ENCODE data around the gene NSUN6.
A peak's percentile ranks its signal among the peaks of the same experiment; 100 is the strongest.

NSUN6 gene

GRCh38 chr10:18665815-18666558 lies 14.6 kb upstream of the NSUN6 start:
- peaks cover 17% of the 10 kb centered on the region for H3K9me3 Mint-ChIP-seq
- H3K27ac Mint-ChIP-seq, result peak overlapping the region; percentile 44
- H3K4me3 Mint-ChIP-seq, result no peak overlapping the region
- no peak for TF ChIP-seq CTCF (IDR thresholded peaks at IDR 0.05)
- H3K27me3 Mint-ChIP-seq (ENCODE audit: low read depth, poor library complexity), result no peaks in the 10 kb centered on the region
- H3K36me3 Mint-ChIP-seq (ENCODE audit: low read depth), result peaks cover 87% of the 10 kb centered on the region
- peaks cover 26% of the 10 kb centered on the region for H3K4me1 Mint-ChIP-seq
- no peak for DNase-seq

GRCh38 chr10:18664841-18665478 lies 13.6 kb upstream of the NSUN6 start:
- TF ChIP-seq CTCF (IDR thresholded peaks at IDR 0.05), result no peak
- Mint-ChIP-seq H3K36me3 (ENCODE audit: low read depth) (peaks cover 86% of the 10 kb centered on the region), H3K4me1 (peaks cover 33% of the 10 kb centered on the region), H3K27ac (peak overlapping the region; percentile 45), H3K27me3 (ENCODE audit: low read depth, poor library complexity) (no peaks in the 10 kb centered on the region), H3K9me3 (peaks cover 17% of the 10 kb centered on the region), H3K4me3 (no peak overlapping the region)
- no peak for DNase-seq

- Mint-ChIP-seq H3K9me3 (peaks cover 17% of the 10 kb centered on the region), H3K27me3 (ENCODE audit: low read depth, poor library complexity) (peaks cover 4% of the 10 kb centered on the region), H3K27ac (peak overlapping the region; percentile 24), H3K4me1 (peaks cover 36% of the 10 kb centered on the region), H3K36me3 (ENCODE audit: low read depth) (peaks cover 51% of the 10 kb centered on the region), H3K4me3 (peak overlapping the region; percentile 100)
- TF ChIP-seq CTCF (IDR thresholded peaks at IDR 0.05), result no peak
- DNase-seq, result no peak
Measured at GRCh38 chr10:18660816-18661431, 9.5 kb upstream of the NSUN6 start.

- Mint-ChIP-seq H3K27ac (peak overlapping the region; percentile 100), H3K27me3 (ENCODE audit: low read depth, poor library complexity) (peaks cover 4% of the 10 kb centered on the region), H3K4me3 (peak overlapping the region; percentile 100), H3K9me3 (peaks cover 17% of the 10 kb centered on the region), H3K36me3 (ENCODE audit: low read depth) (peaks cover 43% of the 10 kb centered on the region), H3K4me1 (peaks cover 30% of the 10 kb centered on the region)
- no peak for DNase-seq
- no peak for TF ChIP-seq CTCF (IDR thresholded peaks at IDR 0.05)
Measured at GRCh38 chr10:18659819-18660535, 8.6 kb upstream of the NSUN6 start.

- Mint-ChIP-seq H3K36me3 (ENCODE audit: low read depth) (peaks cover 38% of the 10 kb centered on the region), H3K27me3 (ENCODE audit: low read depth, poor library complexity) (peaks cover 5% of the 10 kb centered on the region), H3K27ac (peak within 1 kb of the TSS; percentile 100), H3K9me3 (peaks cover 17% of the 10 kb centered on the region), H3K4me3 (peak within 1 kb of the TSS; percentile 100), H3K4me1 (peaks cover 30% of the 10 kb centered on the region)
- peak; percentile 96 for DNase-seq
- TF ChIP-seq CTCF (IDR thresholded peaks at IDR 0.05), result no peak
Measured at GRCh38 chr10:18659125-18659818, 7.9 kb upstream of the NSUN6 start, which contains the start of gene ARL5B. Gene ARL5B (plus strand): TSS chr10:18659431. CDS start chr10:18659638, 207 bp downstream.

Measured in nephron progenitor cell (in vitro differentiated cells).